Limb (tissue), 2 donors: Measurements from ENCODE around the gene SOWAHC.
"Not testable (repeated sequence)": the region's sequence is repeated elsewhere in the genome, so short reads cannot be mapped to it uniquely, and the experiment has no call there.

Source experiments
- DNase-seq, 2 donors: peaks; one replicate each; pipeline ENCODE4 v3.0.0-alpha.2; 2016; ENCODE audit errors: extremely low spot score in 2 of 2

The SOWAHC gene

GRCh38 chr2:109613922-109614714 is at the start of gene SOWAHC, which contains the start of gene SEPTIN10:
Gene SOWAHC, plus strand, starts transcription at chr2:109614364. Its CDS starts 126 bp downstream, at chr2:109614490.
Gene SEPTIN10, minus strand, starts transcription at chr2:109613966. Its CDS starts 139 bp downstream, at chr2:109613827.
- DNase-seq, result peak; percentile 99

GRCh38 chr2:109575373-109575772 is 38.8 kb upstream of the SOWAHC start:
- no peak for DNase-seq

GRCh38 chr2:109577630-109578029 is 36.5 kb upstream of the SOWAHC start:
- not testable (repeated sequence) for DNase-seq

- no peak for DNase-seq
Observed at GRCh38 chr2:109582928-109583895, 31.0 kb upstream of the SOWAHC start.

- DNase-seq, result no peak
Observed at GRCh38 chr2:109586687-109587086, 27.5 kb upstream of the SOWAHC start.

GRCh38 chr2:109591206-109591605 is 23.0 kb upstream of the SOWAHC start:
- DNase-seq, result no peak

- no peak for DNase-seq
Observed at GRCh38 chr2:109592905-109593304, 21.3 kb upstream of the SOWAHC start.

- no peak for DNase-seq
Observed at GRCh38 chr2:109594246-109594885, 19.8 kb upstream of the SOWAHC start.

- DNase-seq, result no peak
Observed at GRCh38 chr2:109595644-109596043, 18.5 kb upstream of the SOWAHC start.

- no peak for DNase-seq
Observed at GRCh38 chr2:109597283-109597682, 16.9 kb upstream of the SOWAHC start.

- DNase-seq, result no peak
Observed at GRCh38 chr2:109601783-109602182, 12.4 kb upstream of the SOWAHC start.

- no peak for DNase-seq
Observed at GRCh38 chr2:109602617-109603188, 11.5 kb upstream of the SOWAHC start.

- DNase-seq, result no peak
Observed at GRCh38 chr2:109604597-109604996, 9.6 kb upstream of the SOWAHC start.

- DNase-seq, result no peak
Observed at GRCh38 chr2:109607766-109608165, 6.4 kb upstream of the SOWAHC start.

- DNase-seq, result no peak
Observed at GRCh38 chr2:109609352-109610024, 4.7 kb upstream of the SOWAHC start.

- no peak for DNase-seq
Observed at GRCh38 chr2:109611467-109612095, 2.6 kb upstream of the SOWAHC start.

- peak; percentile 67 to 81 for DNase-seq
Observed at GRCh38 chr2:109613081-109613921, 863 bp upstream of the SOWAHC start.

- DNase-seq, result peak in 1 of 2 donors; percentile 66
Observed at GRCh38 chr2:109614715-109615636, 812 bp downstream of the SOWAHC start.
